Right atrium auricular region (tissue), 2 donors: ENCODE data around the gene SAMD4B. TPM values are rescaled to one million over a fixed set of nuclear protein-coding genes. Genes with fewer than 3 reads are reported as not detected.

Experiments used
- DNase-seq: peaks from one replicate; pipeline ENCODE4 v3.0.0-alpha.2; 2019; ENCODE audit warnings: low spot score
- H3K27ac ChIP-seq, 2 donors: fragments of 200-600 bp; sonication (generic); 1 replicate in 1 of 2; 2 replicates in 1 of 2; pipeline ENCODE4 v1.5.1; 2016 to 2019
- H3K27me3 ChIP-seq, 2 donors: fragments of 200-600 bp; sonication (generic); one replicate each; pipeline versions ENCODE4 v1.5.1 to v1.6.0; 2017 to 2019
- H3K36me3 ChIP-seq: fragments of 200-600 bp; sonication (generic); one replicate; pipeline ENCODE4 v1.5.1; 2016
- H3K4me1 ChIP-seq, 2 donors: fragments of 200-600 bp; sonication (generic); one replicate each; pipeline versions ENCODE4 v1.5.1 to v1.6.0; 2017 to 2019
- H3K4me3 ChIP-seq, 2 donors: fragments of 200-600 bp; sonication (generic); 1 replicate in 1 of 2; 2 replicates in 1 of 2; pipeline ENCODE4 v1.5.1; 2017 to 2019; ENCODE audit warnings: mild to moderate bottlenecking in 1 of 2, moderate library complexity in 1 of 2
- H3K9me3 ChIP-seq, 2 donors: fragments of 200-600 bp; sonication (generic); one replicate each; pipeline ENCODE4 v1.5.1; 2019
- CTCF ChIP-seq, 2 donors: fragments of 200-600 bp; sonication (generic); IDR thresholded peaks; one replicate each; pipeline ENCODE4 v1.5.1; 2019; ENCODE audit warnings: antibody characterized with exemption in 2 of 2
- total RNA-seq, 2 donors: library from RNA; depleted of rRNA; stranded (reverse); fragments of >200 nt; gene quantifications; one replicate each; pipeline ENCODE4 v1.1.0, GENCODE V29; 2016

Gene SAMD4B
- total RNA-seq, 2 donors from 2014 or later, result 48.5 to 97.6 TPM

DNA sequence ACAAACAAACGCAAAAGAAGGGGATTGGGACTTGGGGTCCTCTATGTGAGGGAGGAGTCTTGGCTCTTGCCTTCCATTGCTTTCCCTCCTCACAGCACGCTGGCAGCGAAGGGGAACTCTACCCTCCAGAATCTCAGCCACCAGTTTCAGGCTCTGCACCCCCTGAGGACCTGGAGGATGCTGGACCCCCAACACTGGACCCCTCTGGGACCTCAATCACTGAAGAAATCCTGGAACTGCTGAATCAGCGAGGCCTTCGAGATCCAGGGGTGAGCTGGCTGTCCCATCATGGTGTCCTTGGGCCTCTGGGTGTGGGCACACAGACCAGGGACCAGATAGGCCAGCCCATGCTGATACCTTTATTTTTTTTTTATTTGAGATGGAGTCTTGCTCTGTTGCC, 79.8 kb downstream of the SAMD4B start:
- DNase-seq, result no peak
- Histone ChIP-seq H3K4me3 (no peak overlapping the region), H3K4me1 (no peaks in the 10 kb centered on the region), H3K27me3 (no peaks in the 10 kb centered on the region), H3K36me3 (peaks cover 48% of the 10 kb centered on the region), H3K27ac (no peak overlapping the region), H3K9me3 (no peaks in the 10 kb centered on the region)
- TF ChIP-seq CTCF (IDR thresholded peaks at IDR 0.05), result no peak

GRCh38 chr19:39423258-39424086, 81.3 kb downstream of the SAMD4B start:
- no peak for TF ChIP-seq CTCF (IDR thresholded peaks at IDR 0.05)
- Histone ChIP-seq H3K9me3 (no peaks in the 10 kb centered on the region), H3K36me3 (peaks cover 34% of the 10 kb centered on the region), H3K4me1 (peaks cover 0 to 8% of the 10 kb centered on the region in 2 donors), H3K27me3 (no peaks in the 10 kb centered on the region), H3K4me3 (no peak overlapping the region), H3K27ac (no peak overlapping the region)
- DNase-seq, result no peak

- DNase-seq, result no peak
- no peaks in the 10 kb centered on the region for H3K9me3 ChIP-seq
- H3K36me3 ChIP-seq, result peaks cover 25% of the 10 kb centered on the region
- no peaks in the 10 kb centered on the region for H3K27me3 ChIP-seq
- no peak overlapping the region for H3K27ac ChIP-seq
- TF ChIP-seq CTCF (IDR thresholded peaks at IDR 0.05), result no peak
- peaks cover 0 to 22% of the 10 kb centered on the region in 2 donors for H3K4me1 ChIP-seq
- H3K4me3 ChIP-seq, result no peak overlapping the region
Observed at GRCh38 chr19:39424934-39425333, 82.7 kb downstream of the SAMD4B start.

DNA sequence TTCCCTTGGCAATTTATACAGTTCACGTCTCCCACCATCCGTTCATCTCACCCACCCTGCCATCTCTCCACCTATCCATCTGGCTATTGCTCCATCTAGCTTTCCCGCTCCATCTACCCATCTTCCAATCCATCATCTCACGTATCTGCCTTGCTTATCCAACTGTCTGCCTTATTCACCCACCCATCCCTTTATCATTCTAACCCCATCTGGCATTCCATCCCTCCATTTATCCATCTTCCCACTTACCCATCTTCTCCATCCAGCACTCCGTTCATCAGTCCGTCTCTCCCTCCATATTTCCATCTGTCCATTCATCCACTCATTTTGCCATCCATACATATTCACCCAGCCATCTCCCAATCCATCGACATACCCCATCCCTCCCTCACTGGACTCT, 83.5 kb downstream of the SAMD4B start:
- Histone ChIP-seq H3K9me3 (no peaks in the 10 kb centered on the region), H3K27me3 (no peaks in the 10 kb centered on the region), H3K4me1 (peaks cover 0 to 23% of the 10 kb centered on the region in 2 donors), H3K36me3 (peaks cover 25% of the 10 kb centered on the region), H3K27ac (no peak overlapping the region), H3K4me3 (no peak overlapping the region)
- TF ChIP-seq CTCF (IDR thresholded peaks at IDR 0.05), result no peak
- no peak for DNase-seq

DNA sequence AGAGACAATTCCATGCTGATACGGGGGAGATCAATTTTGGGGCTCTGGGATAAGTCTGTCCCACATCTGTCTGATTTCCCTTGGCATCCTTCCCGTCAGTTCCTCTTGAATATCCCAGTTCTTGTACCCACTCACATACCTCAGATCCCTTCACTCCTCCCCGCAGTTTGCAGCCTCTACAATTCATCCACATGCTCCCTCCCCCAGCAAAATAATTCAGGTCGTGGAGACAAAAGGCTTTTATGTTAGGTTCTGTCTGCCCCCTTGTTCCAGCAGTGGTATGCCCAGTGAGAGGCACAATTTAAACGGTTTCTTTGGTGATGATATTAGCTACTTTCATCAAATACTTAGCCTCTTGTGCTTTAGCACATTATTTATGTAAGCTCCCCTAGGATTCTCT, 83.9 kb downstream of the SAMD4B start:
- no peak for TF ChIP-seq CTCF (IDR thresholded peaks at IDR 0.05)
- no peaks in the 10 kb centered on the region for H3K27me3 ChIP-seq
- H3K9me3 ChIP-seq, result no peaks in the 10 kb centered on the region
- DNase-seq, result no peak
- H3K4me1 ChIP-seq, result peaks cover 0 to 28% of the 10 kb centered on the region in 2 donors
- no peak overlapping the region for H3K27ac ChIP-seq
- H3K36me3 ChIP-seq, result peaks cover 24% of the 10 kb centered on the region
- H3K4me3 ChIP-seq, result no peak overlapping the region
